NCI-H2227 (cell line): ENCODE measurements around the gene CCND1.
"Not testable (repeated sequence)": the region's sequence is repeated elsewhere in the genome, so short reads cannot be mapped to it uniquely, and the experiment has no call there.

Experiments used
- DNase-seq: peaks from one replicate; lab custom pipeline; 2025; ENCODE audit not compliant: unreplicated experiment; lab: John Stamatoyannopoulos, UW

The CCND1 gene

GRCh38 chr11:69686856-69687255, 45.9 kb downstream of the CCND1 start:
- no peak for DNase-seq

DNA sequence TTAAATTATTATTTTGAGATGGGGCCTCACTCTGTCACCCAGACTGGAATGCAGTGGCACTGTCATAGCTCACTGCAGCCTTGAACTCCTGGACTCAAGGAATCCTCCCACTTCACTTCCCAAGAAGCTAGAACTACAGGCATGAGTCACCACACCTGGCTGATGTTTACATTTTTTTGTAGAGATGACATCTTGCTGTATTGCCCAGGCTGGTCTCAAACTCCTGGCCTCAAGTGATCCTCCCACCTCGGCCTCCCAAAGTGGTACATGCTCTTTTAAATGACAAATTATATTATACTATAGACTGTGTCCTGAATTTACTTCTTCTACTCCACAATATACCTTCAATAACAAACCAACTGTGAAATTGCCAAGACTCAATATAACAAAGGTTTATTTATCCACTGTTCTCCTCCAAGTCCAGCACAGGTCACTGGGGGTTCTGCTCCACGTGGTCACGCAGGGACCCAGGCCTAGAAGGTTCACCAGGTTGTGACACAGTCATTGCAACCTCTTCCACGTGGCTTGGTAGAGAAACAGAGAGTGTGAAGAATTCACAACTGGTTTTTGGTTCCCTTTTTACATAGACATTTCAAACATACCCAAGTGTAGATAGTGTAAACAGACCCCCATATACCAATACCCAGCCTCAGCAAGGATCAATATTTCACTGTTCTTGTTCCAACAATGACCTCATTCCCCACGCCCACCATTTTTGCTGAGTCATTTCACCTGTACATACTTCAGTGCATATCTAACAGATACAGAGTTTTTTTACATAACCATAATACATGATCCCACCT, 47.2 kb downstream of the CCND1 start:
- DNase-seq: not testable (repeated sequence)

DNA sequence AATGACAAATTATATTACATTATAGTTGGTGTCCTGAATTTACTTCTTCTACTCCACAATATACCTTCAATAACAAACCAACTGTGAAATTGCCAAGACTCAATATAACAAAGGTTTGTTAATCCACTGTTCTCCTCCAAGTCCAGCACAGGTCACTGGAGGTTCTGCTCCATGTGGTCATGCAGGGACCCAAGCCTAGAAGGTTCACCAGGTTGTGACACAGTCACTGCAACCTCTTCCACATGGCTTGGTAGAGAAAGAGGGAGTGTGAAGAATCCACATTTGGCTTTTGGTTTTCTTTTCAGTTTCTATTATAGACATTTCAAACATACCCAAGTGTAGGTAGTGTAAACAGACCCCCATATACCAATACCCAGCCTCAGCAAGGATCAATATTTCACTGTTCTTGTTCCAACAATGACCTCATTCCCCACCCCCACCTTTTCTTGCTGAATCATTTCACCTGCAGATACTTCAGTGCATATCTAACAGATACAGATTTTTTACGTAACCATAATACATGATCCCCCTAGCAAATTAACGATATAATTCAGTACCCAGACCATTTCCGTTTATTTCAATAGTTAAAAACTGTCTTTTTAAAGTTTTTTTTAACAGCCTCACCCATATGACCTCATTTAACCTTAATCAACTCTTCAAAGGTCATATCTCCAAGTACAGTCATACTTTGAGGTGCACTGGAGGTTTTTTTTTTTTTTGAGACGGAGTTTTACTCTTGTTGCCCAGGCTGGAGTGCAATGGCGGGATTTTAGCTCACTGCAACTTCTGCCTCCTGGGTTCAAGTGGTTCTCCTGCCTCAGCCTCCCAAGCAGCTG, 48.7 kb downstream of the CCND1 start:
- no peak for DNase-seq

DNA sequence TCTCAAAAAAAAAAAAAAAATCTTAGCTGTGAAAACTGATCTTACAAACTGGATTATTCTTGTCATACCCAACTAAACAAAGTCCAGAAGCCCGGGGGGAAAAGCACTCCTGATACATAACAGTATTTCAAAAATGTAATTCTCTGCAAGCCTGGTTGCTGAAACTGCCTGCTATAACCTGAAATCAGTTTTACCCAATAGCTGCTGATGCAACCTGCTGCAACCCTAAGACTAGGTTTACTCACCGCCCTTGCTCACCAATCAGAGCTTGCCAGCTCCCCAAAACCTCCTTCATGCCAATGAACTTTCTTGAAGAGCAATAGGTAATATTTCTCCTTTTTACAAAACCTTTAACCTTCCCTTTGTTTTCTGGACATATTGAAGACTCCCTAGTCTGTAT, 50.5 kb downstream of the CCND1 start:
- no peak for DNase-seq

GRCh38 chr11:69692422-69692821, 51.5 kb downstream of the CCND1 start:
- no peak for DNase-seq

DNA sequence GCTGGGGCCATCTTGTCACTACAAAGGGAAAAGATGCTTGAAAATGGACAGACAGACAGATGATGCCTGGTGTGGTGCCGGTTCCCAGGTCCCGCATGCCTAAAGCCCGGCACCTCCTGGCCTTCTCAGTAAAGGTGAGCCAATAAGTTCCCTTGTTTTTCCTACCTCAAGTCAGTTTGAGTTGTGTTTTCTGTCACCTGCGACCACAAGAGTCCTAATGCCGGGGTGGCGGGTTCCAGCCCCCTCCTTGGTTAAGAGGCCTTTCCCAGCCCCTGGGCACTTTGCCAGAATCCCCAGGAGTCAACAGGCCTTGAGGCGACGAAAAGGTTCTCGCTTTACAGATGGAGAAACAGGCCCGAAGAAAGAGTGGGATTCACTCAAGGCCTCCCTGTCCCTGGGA, 53.8 kb downstream of the CCND1 start:
- DNase-seq: no peak

- no peak for DNase-seq
These were observed 54.6 kb downstream of the CCND1 start for GRCh38 chr11:69695581-69695980.

GRCh38 chr11:69695995-69696394, 55.0 kb downstream of the CCND1 start:
- DNase-seq: not testable (repeated sequence)

GRCh38 chr11:69696749-69697468, 56.0 kb downstream of the CCND1 start:
- no peak for DNase-seq

GRCh38 chr11:69697469-69697843, 56.5 kb downstream of the CCND1 start:
- DNase-seq: no peak

- no peak for DNase-seq
These were observed 56.9 kb downstream of the CCND1 start for GRCh38 chr11:69697861-69698260.

- DNase-seq: no peak
These were observed 57.4 kb downstream of the CCND1 start for GRCh38 chr11:69698362-69698761.

DNA sequence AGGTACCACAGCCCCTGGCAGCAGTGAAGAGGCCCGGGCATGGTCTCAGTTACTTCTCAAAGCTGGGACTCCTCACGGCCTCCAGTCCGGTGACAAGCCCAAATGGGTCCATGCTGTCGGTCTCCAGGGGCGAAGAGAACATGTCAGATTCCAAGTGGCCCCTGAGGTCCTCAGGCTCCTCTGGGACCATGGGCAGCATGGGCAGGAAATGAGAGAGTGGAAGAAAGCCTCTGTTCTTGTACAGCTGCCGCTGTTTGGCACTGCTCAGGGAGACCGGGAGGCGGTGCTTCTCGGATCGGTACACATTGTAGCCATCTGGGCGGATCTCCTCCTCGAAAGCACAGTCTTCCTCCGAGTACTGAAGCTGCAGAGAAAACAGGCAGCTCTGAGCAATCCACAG, 58.3 kb downstream of the CCND1 start:
- DNase-seq: no peak

- peak; percentile 71 for DNase-seq
These were observed 59.6 kb downstream of the CCND1 start for GRCh38 chr11:69700278-69701140.

DNA sequence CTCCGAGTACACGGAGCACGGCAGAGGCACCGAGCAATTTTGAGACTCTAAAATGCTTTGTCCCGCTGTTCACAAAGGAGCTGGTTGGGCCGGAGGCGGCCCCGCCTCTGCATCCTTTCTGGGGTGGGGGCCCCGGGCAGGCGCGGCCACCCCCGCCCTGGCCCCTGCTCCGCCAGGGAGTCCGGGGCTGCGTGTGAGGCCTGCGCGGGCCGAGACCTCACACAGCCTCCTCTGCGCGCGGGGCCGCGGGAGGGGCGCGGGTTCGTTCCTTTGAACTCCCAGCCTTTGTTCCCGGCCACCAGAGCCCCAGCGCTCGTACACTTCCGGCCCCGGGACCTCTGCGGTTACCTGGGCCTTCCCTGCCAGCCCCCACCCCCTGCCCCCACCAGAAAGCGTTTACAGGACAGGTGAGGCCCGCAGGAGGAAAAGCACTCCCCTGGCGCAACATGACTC, 61.3 kb downstream of the CCND1 start:
- DNase-seq: no peak

DNA sequence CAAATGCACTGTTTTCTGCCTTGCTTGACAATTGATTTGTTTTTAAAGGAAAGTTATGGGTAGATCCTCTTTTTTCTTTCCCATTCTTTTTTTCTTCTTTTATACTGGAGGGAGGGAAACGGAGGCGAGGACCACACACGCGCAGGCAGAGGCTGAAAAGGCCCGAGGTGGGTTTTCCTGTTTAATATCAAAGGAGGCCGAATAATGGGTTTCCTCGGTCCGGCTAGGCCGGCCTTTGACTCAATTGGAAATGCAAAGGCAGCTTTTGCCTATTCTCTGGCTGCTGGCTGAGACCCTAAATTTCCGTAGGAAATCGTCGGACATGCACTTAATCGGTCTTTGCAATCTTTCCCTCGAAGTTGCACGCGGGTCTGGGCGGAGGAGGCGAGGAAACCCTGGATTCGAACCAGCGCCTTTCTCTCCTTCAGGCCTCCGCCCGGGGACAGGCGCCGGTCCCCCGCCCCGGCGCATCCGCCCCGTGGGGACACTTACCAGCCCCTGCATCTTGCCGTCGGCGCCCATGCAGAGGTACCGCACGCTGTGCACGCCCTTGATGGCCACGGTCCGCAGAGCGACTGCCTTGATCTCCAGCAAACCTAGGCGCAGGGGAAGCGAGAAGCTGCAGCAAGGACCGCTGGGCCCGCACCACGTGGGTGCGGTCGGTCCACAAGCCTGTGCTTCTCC, 62.0 kb downstream of the CCND1 start:
- no peak for DNase-seq

DNA sequence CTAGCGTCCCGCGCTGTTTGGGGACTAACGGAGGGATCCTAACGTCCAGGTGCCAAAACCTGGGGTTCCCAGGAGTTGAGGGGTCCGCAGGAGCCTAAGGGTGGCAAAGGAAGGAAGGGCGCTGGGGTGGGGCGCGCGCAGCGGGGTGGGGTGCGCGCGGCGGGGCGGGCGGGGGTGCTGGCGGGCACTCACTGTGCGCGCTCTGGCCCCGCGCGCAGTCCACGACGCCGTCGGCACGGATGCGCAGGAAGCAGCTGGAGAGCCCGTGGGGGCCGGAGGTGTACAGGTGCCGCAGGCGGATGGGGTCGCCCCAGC, 62.5 kb downstream of the CCND1 start:
- DNase-seq: no peak
